ENCODE measurements around the gene EXD3.
"Not testable (repeated sequence)": the region's sequence is repeated elsewhere in the genome, so short reads cannot be mapped to it uniquely, and the experiment has no call there.

EXD3 gene

DNA sequence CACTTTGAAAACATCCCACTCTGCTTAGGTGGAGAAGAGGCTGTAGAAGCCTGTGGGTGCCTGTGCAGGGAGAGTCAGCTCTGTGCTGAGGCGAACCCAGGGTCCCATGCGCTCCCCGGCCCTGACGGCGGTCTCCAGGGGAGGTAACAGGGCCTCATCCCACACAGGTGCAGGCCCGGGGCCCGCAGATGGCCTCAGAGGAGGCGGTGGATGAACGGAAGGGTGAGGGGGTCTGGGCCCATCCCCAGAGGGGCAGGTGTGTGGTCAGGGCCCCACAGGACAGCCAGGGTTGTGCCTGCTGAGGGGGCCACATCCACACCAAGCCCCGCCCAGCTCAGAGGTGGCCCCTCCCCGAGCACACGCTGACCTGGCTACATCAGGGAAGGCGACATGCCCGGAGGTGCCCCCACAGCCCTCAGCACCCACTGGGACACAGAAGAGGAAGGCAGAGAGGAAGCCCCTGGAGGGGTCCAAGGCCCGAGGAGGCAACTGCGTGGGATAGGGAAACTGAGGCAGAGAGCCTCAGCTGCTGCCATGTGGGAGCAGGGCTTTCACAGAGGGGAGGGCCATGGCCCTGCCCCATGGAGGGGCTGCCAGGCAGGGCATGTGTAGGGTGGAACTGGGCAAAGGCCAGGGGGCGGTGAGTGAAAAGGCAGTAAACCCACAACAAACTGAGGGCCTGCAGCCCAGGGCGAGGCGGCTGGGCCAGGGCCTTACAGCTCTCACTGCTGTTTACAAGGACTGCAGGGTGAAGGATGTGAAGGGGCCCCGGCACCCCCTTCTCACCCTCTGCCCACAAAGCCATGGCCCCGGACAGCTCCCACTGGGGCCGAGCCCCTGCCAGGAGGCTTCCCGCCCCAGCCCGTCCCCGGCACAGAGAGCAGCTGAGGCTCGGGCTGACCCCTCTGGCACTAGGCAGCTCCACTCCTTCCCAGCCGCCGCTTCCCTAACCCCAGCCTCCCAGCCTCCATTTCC lies 29.5 kb downstream of the EXD3 start:
- no peak for DNase-seq (ENCODE audit: low read depth in 2 of 2)

DNA sequence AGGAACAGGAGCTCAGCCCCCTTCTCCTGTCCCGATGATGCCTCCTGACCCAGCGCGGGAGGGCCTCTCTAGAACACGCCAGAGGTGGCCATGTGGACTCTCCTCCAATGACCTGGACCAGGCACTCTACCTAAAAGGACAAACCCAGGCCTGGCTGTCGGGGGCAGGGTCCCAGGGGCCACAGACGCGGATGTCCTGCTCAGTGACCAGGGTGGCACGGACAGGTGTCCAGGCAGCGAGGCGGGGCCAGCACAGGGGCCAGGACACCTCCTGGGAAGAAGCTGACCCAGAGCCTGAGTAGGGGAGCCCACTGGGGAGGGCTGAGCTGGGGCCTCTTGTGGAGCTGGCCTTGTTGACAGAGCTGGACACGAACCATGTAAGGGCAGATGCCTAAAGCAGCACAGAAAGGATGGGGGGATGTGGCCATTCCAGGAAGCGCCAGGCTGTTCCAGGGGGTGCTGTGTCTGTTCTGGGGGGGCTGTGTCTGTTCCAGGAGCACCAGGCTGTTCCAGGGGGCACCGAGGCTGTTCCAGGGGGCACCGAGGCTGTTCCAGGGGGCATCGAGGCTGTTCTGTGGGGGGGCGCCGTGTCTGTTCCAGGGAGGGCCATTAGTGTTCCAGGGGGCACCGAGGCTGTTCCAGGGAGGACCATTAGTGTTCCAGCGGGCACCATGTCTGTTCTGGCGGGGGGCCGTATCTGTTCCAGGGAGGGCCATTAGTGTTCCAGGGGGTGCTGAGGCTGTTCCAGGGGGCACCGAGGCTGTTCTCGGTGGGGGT lies 30.5 kb downstream of the EXD3 start:
- DNase-seq (ENCODE audit: low read depth in 2 of 2): no peak

DNA sequence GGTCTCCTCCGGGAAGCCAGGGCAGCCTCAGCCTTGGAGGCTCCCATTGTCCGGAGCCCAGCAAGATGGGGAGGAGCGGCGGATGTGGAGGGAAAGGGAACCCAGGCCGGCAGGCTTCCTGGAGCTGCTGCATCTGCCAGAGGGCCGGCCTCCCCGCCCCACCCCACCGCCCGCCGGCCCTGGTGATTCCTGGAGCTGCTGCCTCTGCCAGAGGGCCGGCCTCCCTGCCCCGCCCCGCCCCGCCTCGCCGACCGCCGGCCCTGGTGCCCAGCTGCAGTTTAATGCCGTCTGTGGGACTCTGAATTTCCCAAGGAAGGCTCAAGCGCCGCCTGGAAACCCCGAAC lies 31.6 kb downstream of the EXD3 start:
- DNase-seq (ENCODE audit: low read depth in 2 of 2): no peak

DNA sequence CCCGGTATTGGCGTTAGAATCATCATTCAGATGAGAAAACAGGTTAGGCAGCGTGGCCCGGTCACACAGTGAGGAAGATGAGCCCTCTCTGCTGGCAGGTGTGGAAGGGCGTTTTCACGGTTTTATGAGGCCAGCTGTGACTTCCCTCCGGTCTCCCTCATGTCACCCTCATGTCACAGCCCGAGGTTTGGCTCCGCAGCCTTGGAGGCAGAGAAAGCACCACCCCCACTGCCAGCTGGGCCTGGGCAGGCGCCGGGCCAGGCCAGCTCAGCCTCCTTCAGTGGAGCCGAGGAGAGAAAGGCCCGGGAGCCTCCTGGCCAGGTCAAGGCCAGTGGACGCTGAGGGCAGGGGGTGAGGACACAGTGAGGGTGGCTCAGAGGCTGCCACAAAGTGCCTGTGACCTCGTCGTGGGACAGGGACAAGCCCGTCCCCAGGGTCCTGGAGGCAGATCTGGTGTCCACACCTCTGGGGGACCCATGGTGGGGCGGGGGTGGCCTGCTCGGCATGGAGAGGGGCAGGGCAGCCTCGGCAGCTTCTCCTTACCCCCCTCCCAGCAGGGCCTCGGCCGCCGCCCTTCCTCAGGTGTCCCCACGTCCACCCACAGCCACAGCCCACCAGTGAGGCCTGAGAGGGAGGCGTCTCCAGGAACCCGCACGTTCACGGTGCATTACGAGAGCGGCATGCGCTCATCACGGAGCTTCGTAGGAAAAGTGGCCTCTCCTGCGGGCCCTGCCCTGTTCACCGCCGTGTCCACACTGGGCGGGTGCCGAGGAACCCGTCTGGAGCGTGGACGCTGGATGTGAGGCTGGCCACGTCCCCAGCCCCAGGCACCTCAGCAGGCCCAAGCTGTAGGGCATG lies 32.2 kb downstream of the EXD3 start:
- DNase-seq (ENCODE audit: low read depth in 2 of 2): no peak

DNA sequence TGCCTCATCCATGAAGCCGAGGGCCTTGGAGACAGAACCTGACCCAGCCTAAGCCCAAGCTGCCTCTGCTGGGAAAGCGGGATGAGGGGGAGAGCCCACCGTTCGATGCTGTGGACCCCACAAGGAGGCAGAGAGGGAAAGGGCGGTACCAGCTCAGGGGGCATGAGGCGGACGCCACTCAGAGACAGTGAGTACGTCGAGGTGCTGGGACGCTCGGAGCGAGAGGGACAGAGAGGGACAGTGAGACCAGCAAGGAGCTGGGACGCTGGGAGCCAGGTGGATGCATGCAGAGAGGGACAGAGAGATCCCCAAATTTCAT lies 33.6 kb downstream of the EXD3 start:
- DNase-seq (ENCODE audit: low read depth in 2 of 2): no peak

DNA sequence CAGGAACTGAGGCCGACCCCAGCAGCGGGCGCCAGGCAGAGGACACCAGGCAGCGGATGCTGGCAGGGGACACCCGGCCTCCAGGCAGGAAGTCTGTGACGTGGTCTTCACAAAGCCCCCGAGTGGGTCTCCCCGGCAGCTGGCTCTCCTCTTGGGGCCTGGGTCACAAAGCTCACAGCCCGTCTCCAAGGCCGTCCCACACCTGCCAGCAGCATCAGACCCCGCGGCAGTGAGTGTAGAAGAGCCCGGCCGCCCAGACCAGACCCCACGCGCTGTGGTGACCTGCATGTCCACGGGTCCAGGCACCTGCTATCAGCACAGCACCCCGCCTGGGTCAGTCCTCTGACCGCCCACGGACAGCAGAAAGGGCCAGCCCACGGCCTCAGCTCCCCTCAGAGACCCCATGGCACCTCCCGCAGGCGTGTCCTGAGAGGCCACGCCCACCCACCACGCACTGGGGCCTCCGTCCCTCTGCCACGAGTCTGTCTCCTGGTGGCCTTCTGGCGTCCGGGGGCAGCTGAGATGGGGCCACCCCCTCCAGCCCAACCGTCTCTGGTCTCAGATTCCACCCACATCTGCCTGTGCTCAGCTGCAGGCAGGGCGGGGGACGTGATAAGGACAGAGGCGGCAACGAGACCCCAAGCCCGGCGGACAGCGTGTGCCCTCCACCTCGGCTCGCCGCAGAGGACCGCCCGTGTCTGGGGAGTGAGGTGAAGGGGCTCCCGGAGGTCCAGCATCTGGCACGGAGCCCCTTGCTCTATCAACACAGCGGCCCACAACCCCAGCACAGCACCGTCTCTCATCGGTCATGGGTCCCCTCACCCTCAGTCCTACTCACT lies 34.2 kb downstream of the EXD3 start:
- DNase-seq (ENCODE audit: low read depth in 2 of 2): no peak

DNA sequence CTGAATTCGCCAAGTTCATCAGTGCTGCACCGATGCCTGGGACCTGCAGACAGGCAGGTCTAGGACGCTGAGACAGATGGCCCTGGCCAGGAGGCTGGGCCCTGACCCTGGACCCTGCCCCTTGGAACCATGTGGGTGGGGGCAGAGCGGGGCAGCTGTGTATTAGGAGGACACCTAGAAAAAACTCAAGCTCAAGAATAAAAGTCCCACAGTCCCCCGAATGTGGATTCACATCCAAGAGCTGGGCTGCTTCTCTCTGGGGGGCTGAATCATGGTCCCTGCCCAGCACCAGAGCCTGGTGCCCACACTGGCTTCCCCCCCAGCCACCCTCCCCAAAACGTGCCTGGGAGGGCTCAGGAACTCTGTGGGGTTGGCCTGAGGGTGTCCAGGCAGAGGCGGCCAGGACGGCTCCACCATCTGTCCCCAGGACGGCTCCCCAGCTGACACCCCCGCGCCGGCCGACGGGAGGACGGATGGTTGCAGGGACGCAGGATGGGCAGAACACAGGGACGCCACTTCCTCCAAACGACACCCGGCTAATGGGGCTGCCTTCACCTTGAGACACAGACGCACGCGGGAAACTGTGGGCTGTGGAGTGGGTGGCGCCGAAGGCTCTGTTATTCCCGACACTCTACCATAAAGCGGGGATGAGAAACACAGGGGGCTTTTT lies 34.9 kb downstream of the EXD3 start:
- DNase-seq (ENCODE audit: low read depth in 2 of 2): no peak

DNA sequence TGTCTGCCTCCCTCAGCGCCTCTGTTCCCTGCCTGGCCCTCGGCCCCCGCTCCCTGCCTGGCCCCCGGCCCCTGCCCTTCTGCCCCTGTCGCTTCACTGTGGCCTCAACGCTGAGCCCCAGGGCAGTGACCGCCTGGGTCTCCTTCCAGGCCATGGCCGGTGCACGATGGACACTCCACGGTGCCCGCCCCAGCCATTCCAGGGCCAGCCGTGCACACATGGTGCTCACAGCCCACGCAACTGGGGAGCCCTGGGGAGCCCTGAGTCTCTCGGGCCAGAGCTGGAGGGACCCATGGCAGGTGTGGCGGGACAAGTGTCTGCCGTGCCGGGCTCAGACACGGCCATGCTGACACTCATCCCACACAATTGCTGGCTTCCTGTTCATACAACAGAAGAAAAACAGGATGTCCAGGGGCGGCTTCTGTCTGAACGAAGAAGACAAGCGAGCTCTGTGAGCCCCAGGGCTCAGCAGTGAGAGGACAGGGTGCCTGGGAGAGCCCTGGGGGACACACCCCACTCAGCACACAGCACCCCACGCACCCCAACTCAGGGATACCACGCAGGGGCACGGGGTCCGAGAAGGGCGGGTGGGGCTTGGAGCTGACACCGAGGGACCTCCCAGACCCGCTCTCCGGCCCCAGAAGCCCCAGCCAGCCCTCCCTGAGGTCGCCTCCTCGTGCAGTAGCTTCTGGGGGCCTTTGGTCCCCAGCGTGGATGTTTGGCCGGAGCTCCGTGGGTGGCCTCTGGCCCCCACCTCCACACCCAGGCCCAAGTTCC lies 35.7 kb downstream of the EXD3 start:
- DNase-seq (ENCODE audit: low read depth in 2 of 2): peak; percentile 11 to 15

DNA sequence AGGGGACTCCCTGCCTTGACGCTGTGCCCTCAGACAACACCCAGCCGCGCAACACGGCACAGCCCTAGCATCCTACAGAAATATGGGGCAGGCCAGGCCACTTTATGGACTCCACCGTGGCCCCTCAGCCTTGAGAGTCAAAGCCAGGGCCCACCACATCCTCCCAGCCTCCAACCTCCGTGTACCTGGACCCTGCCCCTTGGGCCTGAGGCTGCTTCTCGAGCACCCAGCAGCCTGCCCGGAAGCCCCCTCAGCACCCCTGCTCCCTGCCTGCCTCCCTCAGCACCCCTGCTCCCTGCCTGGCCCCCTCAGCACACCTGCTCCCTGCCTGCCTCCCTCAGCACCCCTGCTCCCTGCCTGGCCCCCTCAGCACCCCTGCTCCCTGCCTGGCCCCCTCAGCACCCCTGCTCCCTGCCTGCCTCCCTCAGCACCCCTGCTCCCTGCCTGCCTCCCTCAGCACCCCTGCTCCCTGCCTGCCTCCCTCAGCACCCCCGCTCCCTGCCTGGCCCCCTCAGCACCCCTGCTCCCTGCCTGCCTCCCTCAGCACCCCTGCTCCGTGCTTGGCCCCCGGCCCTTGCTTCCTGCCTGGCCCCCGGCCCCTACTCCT lies 36.4 kb downstream of the EXD3 start:
- not testable (repeated sequence) for DNase-seq (ENCODE audit: low read depth in 2 of 2)

DNA sequence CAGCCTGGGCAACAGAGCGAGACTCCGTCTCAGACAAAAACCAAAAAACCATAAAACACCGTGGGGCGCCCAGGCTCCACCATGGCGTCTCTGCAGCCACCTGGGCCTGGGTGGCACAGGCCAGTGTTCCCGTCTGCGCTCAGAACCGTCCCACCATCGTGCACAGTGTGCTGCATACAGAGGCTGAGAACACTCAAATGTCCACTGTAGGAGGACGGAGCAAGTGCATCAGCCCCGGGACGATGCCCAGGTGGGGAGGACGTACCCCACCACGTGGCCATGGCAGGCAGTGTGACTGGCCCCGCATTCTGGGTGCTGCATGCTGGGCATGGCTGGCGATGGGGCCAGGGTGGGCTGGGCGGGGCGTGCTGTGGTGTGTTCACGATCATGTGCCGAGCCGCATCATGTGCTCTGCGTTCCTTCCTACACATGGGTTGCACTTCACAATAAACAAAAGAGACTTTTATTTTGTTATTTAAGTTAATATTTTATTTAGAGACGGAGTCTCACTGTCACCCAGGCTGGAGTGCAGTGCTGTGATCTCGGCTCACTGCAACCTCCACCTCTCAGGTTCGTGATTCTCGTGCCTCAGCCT lies 37.8 kb downstream of the EXD3 start:
- no peak for DNase-seq (ENCODE audit: low read depth in 2 of 2)

DNA sequence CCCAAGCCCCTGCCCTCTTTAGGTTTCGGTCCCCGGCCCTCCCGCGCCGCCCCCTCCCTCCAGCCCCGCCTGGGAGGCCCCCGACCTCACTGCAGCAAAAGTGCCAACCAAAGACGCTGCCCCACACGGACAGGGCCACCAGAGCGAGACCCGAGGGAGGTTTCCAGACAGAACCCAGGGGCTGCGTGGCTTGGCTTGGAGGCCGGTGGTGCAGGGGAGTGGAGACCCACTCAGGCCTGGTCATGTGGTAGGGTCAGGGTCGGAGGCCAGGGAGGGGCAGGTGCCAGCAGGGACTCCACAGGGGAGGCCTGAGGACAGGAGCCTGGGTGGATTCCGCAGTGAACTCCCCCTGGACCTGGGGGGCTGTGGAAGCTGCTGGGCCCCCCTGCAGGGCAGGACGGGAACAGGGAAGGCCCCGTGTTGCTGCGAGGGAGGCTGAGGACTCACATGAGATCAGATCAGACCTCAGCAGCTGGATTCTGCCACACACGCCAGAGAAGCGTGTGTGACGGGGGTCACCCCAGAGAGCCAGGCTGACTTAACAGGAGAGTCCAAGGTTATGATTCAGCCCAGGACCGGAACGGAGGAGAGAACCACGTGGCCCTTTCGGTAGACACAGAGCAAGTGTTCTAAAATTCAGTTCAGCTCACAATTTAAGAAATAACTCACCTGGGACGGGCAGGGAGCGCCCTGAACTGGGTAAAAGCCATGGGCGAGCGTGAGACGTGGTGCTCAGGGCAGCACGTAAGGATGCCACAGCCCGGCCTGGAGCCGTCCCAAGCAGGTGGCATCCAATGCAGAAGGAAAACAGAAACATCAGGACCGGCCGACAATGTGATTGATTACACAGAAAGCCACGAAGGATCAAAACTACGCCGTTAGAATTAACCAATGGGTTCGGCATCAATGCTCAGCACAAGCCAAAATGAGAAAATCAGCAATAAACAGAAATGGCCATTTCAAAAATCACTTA lies 38.9 kb downstream of the EXD3 start:
- no peak for DNase-seq (ENCODE audit: low read depth in 2 of 2)

DNA sequence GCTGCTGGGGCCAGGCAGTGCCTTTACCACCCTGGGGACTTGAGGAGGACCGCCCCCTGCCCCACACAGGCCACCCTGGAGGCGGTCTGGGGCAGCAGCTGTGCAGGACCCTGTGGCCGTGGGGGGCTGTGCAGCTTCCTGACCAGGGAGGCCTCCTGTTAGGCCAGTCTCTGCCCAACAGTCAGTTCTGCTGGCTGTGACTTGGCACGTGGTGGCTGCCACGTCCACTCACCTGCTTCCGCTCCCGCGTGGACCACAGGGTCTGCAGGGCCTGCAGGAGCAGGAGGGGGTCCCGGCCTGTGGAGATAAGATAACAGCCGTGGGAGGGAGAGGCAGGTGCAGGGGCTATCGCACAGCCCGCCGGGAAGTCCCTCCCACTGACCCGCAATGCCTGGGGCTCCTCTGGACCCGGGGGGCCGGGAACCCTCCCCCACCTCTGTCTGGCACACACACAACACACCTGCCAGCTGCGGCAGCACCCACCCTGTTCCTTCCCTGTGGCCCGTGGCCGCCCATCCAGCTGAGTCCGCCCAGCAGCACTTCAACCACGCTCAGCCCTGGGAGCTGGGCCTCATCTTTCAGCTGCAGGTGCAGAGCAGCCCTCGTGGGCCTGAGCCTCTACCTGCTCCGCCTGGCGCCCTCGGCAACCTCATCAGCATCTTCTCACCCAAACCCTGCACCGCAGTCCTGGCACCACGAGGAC lies 39.7 kb downstream of the EXD3 start:
- no peak for DNase-seq (ENCODE audit: low read depth in 2 of 2)

DNA sequence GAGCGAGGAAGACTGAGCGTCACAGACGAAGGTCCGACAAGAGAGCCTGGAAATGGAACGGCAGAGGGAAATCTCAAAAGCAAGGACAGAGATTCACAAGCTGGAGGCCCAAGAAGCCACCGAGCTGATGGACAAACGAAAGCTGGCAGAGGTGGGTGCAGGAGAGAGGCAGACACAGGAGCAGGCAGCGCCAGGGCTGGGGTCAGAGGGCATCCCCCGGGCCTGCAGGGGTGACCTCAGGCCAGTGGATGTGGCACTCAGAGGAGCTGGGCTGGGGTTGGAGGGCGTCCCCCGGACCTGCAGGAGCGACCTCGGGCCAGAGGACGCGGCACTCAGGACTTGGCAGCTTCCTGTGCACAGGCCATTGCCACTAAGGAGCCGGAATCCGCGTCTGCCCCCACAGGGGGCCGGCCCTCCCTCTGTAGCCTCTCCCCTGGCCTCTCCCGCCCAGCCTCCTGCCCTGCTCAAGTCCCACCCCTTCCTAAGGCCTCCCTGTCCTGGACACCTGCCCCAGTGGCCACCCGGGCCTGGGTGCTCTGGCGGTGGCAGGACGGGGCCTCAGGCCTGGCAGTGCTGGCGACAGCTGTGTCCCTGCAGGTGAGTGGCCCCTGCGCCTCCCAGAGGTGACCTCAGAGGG lies 40.4 kb downstream of the EXD3 start:
- no peak for DNase-seq (ENCODE audit: low read depth in 2 of 2)

DNA sequence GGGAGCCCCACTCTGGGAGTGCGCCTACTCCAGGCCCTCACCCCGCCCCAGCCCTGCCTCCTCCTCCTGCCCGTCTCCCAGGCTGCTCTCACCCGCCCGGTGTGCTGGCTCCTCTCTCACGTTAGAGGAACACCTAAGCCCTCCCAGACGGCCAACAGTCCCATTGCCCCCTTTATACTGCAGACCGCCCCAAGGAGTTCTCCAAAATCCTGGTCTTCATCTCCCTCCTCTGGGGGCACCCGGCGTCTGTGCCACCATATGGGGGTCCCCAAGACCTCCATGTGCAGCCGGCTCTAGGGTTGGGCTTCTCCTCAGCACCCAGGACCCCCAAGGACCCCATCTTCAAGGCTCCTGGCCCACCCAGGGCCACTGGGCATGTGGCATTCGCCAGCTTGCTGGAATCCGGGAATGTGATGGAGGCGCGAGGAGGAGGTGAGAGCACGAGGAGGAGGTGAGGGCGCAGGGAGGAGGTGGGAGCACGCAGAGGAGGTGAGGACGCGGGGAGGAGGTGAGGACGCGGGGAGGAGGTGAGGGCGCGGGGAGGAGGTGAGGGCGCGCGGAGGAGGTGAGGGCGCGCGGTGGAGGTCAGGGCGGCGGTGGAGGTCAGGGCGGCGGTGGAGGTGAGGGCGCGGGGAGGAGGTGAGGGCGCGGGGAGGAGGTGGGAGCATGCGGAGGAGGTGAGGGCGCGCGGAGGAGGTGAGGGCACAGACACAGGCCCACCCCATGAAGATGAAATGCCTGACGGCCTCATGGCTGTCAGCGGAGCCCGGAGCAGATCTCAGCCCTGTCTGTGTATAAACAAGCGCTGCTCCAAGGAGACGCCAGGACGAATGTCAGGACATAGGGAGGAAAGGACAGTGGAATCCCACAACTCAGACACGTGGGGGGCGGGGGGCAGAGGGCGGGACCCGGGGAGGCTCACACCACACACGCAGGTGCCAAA lies 41.2 kb downstream of the EXD3 start:
- DNase-seq (ENCODE audit: low read depth in 2 of 2): no peak

DNA sequence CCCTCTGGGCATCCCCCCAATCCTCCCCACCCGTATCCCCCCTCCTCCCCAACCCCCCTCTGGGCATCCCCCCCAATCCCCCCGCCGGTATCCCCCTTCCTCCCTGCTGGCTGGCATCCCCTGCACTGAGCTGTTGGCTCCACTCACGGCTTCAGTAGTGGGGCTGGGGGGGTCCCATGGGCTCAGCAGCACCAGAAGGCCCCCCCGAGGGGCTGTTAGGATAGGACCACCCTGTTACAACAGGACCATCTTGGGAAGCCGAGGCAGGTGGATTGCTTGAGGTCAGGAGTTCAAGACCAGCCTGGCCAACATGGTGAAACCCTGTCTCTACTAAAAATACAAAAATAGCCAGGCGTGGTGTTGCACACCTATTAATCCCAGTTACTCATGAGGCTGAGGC lies 42.4 kb downstream of the EXD3 start:
- DNase-seq (ENCODE audit: low read depth in 2 of 2): no peak

DNA sequence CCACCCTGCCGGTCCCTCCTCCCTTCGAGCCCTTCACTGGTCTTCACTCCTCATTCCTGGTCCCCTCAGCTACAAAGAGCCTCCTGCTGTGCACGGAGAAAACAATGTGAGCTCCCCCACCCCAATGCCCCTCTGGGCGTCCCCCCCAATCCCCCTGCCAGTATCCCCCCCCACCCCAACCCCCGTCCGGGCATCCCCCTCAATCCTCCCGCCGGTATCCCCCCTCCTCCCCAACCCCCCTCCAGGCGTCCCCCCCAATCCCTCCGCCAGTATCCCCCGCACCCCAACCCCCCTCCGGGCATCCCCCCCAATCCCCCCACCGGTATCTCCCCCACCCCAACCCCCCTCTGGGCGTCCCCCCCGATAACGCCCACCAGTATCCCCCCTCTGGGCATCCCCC lies 42.8 kb downstream of the EXD3 start:
- no peak for DNase-seq (ENCODE audit: low read depth in 2 of 2)

All from stimulated activated CD4-positive, alpha-beta T cell treated with anti-CD3 and anti-CD28 coated beads, Interleukin-4, amount 100 ng/mL, for 48 hours (primary cell).